HS-27A (cell line): ENCODE measurements around the gene TNK2.
"Not testable (repeated sequence)": the region's sequence is repeated elsewhere in the genome, so short reads cannot be mapped to it uniquely, and the experiment has no call there.

Source experiments
- DNase-seq: peaks from one replicate; pipeline ENCODE4 v3.0.0-alpha.2; 2012; ENCODE audit warnings: low read depth, missing footprints

Gene TNK2

DNA sequence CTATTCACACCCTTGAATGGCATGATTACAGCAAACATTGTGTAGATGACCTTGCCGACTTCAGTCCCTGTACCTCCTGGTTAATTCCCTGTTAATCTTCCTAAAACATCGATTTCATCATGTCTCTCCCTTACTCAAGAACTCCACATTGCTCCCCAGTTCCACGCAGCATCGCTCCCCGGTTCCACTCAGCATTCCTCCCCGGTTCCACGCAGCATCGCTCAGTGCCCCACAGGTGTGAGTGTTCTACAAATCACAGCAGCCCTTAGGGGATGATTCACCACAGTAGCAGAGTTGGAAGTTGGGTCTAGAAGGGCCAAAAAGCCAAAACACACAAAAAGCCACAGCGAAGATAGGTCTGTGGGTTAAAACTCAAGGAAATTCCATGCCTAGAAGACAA lies 8.6 kb upstream of the TNK2 start:
- no peak for DNase-seq

DNA sequence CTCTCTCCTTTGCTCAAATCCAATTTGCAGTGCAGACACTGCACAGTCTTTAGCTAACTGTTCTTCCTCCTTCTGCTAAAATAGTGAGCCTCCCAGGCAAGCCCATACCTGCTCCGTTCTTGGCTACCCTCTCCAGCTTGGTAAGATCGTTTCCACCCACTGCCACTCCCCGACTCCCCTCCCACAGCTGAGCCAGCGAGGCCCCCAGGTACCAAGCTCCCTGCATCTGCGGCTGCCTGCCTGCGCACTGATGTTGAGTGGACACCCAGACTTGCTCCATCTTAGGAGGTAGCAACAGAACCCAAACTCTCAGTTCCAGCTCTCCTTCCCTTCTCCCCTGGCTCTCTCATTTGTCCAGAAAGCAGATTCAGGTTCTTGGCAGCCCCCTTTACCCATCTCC lies 7.9 kb upstream of the TNK2 start:
- DNase-seq, result no peak

DNA sequence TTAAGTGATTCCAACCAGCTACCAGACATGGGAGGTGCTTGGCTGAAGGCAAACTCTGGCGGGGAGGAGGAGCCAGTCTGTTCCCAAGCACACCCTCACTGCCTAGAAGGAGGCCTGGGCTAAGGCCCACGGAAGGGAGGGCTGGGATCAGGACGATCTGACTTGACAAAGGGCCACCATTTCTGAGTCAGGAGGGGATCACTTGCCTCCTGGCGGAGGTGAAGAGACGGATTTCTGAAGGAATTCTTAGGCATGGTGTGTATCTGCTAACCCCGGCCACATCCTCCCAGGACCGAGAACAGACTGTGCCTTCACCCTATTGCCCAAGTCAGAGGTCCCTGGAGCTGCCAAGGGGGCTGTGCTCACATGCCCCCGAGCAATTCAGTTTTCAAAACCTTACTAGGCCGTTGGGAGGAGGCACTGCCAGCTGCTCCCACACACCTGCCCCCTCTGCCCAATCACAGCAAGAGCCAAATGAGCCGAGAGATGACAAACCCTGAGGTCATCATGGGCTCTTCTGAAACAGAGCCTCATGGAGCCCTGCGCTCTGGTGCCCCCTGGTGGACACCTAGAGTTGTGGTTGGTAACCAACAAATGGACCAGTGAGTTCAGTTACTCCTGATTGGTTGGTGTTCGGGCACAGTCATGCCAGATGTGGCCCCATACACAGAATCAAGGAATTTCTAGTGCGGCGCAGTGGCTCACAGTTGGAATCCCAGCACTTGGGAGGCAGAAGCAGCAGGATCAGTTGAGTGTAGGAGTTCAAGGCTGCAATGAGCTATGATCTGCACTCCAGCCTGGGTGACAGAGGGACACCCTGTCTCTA lies 6.5 kb upstream of the TNK2 start:
- DNase-seq, result peak; percentile 94

DNA sequence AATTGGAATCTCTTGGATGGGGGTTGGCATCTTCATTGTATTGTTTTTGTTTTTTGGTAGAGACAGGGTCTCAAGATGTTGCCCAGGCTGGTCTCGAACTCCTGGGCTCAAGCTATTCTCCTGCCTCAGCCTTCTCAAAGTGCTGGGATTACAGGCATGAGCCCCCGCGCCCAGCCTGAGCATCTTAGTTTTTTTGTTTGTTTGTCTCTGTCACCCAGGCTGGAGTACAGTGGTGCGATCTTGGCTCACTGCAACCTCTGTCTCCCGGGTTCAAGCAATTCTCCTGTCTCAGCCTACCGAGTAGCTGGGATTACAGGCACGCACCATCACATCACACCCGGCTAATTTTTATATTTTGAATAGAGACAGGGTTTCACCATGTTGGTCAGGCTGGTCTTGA lies 5.8 kb upstream of the TNK2 start:
- DNase-seq, result not testable (repeated sequence)

DNA sequence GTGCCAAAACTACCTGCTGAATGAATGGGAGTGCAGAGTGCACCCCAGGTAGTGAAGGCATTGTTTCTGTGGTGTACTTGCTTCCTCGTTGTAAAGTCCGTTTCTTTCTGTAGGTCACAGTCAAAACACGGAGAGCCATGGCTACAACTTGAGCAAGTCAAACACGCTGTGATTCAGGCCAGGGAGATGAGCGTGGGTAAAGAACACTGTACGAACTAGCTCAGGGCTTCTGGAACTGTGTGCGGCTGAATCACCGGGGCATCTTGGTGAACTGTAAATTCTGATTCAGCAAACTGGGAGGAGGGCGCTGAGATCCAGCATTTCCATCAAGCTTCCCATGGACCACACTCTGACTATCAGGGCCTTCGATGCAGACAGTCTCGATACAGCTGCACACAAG lies 5.0 kb upstream of the TNK2 start:
- no peak for DNase-seq

DNA sequence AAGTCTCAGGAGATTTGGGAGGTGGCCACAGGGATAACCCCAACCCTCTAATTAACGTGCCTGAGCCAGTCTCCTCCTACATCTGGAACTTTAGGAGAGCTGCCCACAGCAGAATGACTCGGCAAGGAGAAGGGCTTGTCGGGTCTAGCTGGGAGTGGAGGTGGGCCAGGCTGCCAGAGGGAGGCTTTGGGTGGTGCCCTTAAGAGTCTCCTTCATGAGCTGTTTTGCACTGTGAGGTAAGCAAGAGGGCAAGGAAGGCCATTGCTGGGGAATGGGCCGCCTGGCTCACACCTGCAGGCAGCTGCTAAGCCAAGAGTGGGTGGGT lies 3.6 kb upstream of the TNK2 start:
- DNase-seq, result no peak

DNA sequence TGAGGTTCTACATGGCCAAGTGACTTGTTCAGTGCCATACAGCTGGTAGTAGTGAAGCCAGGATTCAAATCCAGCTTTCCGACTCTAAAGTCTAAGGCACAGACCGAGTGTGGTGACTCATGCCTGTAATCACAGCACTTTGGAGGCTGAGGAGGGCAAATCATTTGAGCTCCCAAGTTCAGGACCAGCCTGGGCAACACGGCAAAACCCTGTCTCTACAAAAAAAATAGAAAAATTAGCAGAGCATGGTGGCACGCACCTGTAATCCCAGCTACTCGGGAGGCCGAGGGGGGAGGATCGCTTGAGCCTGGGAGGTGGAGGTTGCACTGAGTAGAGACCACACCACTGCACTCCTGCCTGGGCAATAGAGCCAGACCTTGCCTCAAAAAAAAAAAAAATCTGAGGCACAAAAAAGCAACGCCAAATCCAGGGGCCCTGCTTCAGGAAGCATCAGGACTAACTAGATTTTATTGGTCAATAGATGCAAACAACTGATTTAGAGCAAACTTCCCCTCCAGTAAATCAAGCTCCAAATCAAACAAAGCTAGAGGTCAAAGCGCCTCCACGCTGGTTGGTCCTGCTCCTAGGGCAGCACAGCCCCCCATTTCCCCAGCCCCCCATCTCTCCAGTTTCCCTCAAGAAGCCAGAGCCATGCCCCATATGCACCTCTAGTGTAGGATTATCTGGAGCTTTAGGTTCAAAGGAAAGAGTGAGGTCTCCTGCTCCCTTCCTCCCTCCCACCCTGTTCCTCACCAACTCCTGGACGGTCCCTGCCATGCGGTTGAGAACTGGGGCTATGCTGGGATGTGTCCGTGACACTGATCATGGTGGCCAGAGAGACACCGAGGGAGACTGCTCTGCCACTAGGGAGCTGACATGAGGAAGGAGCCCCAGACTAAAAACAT lies 2.9 kb upstream of the TNK2 start:
- no peak for DNase-seq

DNA sequence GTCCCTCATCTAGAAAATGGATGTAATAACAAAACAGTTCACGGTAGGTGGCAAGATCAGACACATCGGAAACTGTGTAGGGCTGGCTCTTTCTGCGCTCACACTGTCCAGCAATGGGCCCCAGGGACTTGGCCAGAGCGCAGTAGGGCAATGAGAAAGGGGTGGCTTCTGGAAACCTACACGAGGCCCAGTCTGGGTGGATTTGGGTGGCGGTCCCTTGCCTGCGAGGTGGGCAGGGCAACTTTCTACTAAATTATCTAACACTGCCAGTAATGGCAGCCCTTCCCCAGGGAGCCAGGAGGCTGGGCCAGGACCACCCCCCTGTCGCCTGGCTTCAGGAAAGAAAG lies 2.1 kb upstream of the TNK2 start:
- DNase-seq, result no peak

DNA sequence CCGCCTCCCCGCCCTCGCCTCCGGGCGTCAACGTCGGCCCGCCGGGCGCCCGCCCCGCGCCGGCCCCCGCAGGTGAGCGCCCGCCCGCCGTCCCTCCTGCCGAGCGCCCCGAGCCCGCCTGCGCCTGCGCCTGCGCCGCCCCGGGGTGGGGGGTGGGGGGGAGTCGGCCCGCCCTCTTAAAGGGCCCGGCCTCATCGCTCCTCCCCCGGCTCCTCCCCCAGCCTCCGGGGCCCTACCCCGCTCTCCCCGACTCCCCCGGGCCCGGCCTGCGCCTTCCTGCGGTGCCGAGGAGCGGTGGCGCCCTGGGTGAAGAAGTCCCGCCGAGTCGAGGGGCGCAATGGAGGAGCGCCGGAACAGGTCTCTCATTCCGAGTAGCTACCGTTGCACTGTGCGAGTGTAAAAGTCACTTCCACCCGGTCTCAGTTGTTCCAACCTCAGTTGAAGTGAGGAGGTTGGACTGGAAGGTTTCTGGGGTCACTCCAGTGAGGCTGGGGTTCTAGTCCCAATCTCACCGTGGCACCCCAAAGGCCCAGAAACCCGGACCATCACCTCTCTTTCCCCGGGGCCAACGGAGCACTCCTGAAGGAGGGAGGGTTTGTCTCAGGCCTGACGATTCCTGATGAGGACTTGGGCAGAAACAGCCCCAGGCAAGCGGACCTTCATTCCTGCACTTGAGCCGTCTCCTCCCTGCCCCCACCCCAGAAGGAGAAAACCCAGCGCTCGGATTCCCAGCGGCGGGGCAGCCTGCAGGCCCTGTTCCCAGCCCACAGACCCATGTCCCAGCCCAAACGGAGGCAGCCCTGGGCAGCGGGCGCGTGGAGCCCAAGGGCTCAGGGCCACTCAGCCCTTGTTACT lies 1.5 kb upstream of the TNK2 start:
- peak; percentile 8 for DNase-seq

DNA sequence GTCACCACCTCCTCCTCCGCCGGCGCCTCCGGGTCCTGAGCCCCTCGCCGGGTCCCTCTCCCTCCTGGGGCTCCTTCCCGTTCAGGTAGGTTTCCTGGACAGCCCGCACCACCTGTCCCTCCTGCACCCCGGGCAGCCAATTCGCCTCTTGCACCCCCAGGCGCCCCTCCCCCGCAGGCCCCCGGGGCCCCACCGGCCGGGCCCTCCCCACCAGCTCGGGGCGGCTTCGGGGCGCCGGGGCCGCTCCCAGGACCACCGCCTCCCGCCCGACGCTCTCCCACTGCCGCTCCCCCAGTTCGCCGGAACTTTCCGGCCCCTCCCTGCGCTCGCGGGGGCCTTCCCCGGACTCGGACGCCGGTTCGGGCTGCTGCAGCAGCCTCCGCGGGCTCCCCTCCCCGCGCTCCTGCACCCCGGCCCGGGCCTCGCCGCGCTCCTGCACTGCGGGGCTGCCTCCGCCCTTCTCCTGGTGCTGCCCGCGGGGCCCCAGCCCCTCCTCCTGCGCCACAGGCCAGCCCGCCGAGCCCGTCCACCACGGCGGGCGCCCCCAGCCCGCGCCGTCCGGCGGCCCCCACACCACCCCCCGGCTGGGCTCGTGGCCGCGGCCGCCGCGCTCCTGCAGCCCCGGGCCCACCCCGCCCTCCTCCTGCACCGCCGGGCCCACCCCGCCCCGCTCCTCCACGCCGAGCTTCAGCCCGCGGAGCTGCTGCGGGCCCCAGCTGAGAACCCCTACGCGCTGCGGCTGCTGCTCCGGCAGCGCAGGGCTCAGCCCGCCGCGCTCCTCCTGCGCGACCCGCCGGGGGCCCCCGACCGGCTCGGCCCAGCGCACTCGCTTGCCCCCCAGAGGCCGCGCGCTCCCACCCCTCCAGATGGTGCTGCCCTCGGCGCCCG lies 587 bp upstream of the TNK2 start:
- DNase-seq, result no peak

DNA sequence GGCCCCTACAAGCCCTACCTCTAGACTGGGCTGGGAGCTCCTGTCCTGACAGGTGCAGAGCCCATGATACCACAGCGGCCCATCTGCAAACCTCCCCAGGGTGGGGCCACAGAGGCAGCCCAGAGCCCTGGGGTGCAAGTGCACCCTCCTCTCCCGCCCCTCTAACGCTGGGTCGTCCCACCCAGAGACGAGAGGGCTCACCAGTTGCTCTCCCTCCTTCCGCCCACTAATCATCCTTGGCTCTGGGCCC lies 742 bp downstream of the TNK2 start:
- DNase-seq, result no peak

DNA sequence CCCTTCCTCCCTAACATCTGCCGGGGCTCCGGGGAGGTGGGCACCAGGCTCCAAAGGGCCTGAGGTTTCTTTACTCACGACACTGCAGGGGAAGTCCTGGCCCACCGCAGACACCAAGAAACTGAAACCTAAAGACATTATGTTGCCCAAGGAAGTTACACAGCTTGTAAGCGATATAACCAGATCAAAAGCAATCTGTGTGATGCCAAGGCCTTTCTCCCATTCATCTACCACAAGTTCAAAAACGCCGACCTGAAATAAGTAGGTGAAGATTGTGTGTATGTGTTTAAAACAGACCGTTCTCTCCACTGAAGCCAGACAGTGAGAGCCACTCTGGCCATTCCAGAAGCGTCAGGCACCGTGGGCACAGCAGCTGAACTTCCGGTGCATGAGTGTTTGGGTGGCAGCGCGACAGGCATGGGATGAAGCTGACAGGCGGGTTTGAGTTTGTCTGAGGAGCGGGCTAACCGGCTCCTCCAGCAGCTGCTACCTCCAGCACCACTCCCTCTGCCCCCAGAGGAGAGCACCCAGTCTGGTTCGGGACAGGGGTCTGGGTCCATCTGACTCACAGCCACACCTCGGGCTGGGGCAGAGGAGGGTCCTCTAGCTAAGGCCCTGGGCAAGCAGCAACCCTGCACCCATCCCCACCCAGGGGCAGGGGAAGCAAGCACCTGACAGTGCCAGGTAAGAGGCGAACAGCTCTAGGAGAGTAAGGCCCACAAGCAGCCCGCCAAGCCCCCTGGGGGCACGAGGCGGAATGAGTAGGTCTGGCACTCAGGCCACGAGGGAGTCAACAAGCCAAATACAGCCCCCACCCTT lies 1.3 kb downstream of the TNK2 start:
- DNase-seq, result no peak

DNA sequence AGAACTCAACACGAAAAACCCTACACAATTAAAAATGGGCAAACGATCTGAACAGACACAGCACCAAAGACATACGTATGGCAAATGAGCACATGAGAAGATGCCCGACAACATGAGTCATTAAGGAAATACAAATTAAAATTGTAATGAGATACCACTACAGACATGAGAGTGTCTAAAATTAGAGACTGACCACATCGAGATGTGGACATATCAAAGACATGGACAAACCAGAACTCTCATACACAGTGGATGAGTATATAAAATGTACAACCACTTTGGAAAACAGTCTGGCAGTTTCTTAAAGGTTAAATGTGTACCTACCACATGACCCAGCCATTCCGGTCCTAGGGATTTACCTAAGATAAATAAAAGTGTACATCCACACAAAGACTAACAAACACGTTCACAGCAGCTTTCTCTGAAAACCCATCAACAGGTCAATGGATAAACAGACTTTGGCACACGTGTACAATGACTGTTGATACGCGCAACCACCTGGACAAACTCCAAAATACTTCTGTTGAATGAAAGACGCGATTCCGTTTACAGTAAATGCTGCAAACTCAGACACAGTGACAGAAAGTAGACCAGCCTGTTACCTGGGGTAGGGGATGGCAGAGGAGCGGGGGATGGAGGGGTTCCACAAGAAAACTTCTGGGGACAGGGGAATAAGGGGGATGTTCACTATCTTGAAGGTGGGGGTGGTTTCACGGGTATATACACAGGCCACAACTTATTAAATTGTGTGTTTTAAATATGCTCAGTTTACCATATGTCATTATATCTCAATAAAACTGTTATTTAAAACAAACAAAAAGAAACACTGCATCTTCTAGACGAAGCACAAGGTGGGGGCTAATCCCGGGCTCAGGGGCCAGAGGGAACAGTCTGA lies 2.1 kb downstream of the TNK2 start:
- no peak for DNase-seq

DNA sequence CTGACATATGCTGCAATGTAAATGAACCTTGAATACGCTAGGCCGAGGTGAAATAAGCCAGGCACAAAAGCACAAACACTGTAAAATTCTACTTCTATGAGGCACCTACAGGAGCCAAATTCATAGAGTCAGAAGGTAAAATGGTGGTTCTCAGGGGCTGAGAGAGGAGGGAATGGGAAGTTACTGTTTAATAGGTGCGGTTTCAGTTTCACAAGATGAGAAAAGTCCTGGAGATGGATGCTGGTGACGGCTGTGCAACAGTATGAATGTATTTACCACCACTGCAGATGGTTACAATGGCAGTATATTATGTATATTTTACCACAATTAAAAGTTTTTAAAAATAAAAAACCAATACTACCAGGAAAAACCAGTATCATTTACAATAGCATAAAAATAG lies 4.0 kb downstream of the TNK2 start:
- DNase-seq, result no peak

DNA sequence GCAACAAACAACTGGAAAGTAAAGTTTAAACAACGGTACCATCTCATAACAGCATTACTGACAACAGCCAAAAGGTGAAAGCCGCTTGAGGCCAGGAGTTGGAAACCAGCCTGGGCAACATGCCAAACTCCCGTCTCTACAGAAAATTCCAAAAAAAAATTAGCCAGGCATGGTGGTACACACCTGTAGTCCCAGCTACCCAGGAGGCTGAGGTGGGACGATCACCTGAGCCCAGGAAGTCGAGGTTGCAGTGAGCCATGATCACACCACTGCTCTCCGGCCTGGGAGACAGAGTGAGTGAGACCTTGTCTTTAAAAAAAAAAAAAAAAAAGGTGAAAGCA lies 4.4 kb downstream of the TNK2 start:
- no peak for DNase-seq

DNA sequence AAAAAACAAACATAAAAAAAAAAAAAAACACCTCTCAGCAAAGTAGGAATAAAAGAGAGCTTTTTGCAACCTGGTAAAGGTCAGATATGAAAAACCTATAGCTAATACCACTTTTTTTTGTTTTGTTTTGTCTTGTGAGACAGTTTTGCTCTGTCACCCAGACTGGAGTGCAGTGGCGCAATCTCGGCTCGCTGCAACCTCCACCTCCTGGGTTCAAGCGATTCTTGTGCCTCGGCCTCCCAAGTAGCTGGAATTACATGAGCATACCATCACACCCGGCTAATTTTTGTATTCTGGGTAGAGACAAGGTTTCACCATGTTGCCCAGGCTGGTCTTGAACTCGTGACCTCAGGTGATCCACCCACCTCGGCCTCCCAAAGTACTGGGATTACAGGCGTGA lies 5.7 kb downstream of the TNK2 start:
- not testable (repeated sequence) for DNase-seq

DNA sequence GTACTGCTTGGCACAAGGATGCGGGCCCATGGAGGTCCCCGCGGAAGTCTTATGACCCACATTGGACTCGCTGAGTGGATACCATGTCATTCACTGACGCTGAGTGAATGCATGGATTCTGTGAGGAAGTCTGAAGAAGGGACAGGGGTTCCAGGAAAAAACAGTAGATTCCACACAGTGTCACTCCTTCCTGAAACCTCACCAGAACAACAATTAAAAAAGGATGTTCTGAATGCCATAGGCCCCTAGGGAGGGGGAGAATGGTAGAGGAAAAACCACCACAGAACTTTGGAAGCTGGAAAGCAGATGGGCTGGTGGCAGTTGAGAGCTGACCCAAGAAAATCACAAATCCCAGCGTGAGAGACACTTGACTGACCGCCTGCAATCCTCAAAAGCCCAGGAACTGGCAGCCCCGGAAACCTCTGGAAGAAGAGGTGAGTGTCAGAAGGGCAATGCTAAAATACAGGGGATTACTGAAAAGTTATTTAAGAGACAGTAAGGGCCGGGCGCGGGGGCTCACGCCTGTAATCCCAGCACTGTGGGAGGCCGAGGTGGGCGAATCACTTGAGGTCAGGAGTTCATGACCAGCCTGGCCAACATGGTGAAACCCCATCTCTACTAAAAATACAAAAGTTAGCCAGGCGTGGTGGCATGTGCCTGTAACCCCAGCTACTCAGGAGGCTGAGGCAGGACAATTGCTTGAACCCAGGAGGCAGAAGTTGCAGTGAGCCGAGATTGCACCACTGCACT lies 6.3 kb downstream of the TNK2 start:
- not testable (repeated sequence) for DNase-seq

DNA sequence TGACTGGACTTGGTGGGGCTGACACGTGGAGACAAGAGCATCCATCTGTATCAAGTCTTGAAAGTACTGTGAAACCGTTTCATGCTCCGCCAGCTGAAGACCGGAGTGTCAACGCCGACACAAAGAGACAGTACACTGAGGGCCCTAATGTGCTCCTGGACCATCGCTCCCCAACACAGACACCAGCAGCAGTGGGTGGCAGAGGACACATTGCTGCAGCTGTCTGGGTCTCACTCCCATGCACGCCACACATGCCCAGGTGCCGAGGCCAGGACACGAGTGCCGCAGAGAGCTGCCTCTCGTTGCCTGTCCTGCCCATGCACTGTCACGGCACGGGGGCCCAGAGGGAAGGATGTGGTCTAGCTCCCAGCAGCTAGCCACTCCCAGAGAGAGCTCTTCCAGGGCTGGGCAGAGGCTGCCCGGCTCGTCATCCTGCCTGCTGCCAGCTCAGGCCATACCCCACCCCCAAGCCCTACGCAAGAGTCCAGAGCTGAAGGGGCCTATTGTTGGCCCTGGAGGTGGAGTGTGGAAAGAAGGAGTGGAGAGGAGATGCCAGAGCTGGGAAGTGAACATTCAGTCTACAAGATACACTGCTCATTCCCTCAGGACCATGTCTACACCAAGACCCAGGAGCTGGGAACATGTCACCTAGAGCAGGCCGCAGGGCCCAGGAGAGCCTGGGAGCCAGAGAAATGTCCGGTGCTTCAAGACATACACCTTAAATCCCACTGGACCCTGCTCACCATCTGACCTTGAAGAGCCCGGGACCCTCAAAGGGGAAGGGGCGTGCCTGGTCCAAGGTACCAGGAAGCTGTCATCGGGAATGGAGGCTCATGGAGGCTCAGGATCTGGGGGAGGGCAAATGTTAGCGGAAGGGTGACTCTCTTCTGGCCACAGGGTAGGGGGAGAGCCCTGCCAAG lies 7.7 kb downstream of the TNK2 start:
- no peak for DNase-seq
